Spinal cord (tissue), 10 donors: ENCODE results near the gene TUBB4A. TPM values are rescaled to one million over a fixed set of nuclear protein-coding genes. Genes with fewer than 3 reads are reported as not detected.
"Not testable (repeated sequence)": the region's sequence is repeated elsewhere in the genome, so short reads cannot be mapped to it uniquely, and the experiment has no call there.

Source experiments
- DNase-seq, 6 donors: peaks; one replicate each; pipeline versions ENCODE4 v3.0.0 to v3.0.0-alpha.2; 2013 to 2015; ENCODE audit warnings: low spot score in 6 of 6, low read depth in 4 of 6
- H3K27ac ChIP-seq: one replicate; pipeline ENCODE4 v1.5.1; 2013; ENCODE audit warnings: low read depth, low read length, control low read depth
- H3K27me3 ChIP-seq: one replicate; pipeline ENCODE4 v1.6.1; 2013; ENCODE audit warnings: low read length; ENCODE audit not compliant: control insufficient read depth, insufficient read depth
- H3K36me3 ChIP-seq: one replicate; pipeline ENCODE4 v1.6.1; 2013; ENCODE audit warnings: low read length; ENCODE audit not compliant: control insufficient read depth, insufficient read depth
- H3K4me1 ChIP-seq: one replicate; pipeline ENCODE4 v1.6.1; 2013; ENCODE audit warnings: low read length; ENCODE audit not compliant: control insufficient read depth, insufficient read depth
- H3K4me3 ChIP-seq: one replicate; pipeline ENCODE4 v1.5.1; 2013; ENCODE audit warnings: low read depth, low read length, control low read depth
- H3K9me3 ChIP-seq: one replicate; pipeline ENCODE4 v1.6.1; 2013; ENCODE audit warnings: low read length; ENCODE audit not compliant: control insufficient read depth, insufficient read depth
- WGBS: methylation state at CpG from one replicate; pipeline ENCODE4 v1.1.5; 2013; ENCODE audit warnings: missing lambda C conversion rate; ENCODE audit not compliant: insufficient coverage; 5-methylcytosine and 5-hydroxymethylcytosine counted together
- polyA plus RNA-seq, 2 donors: library from polyadenylated mRNA; unstranded; fragments of 120-200 nt; gene quantifications; one replicate each; pipeline ENCODE4 v1.2.1, GENCODE V29; 2013; ENCODE audit not compliant: insufficient read length in 2 of 2
- total RNA-seq, 2 donors: library from RNA; depleted of rRNA in 1 of 2; stranded (reverse); fragments of 120-200 nt in 1 of 2; fragments of >200 nt in 1 of 2; gene quantifications; one replicate each; pipeline versions ENCODE4 v1.2.3 to v1.2.4, GENCODE V29; 2013 to 2014
- donor health status: healthy.

TUBB4A gene
- total and polyA plus RNA-seq, 4 donors, result 42.2 to 644 (median 343) TPM

GRCh38 chr19:6514926-6515544 is 12.9 kb upstream of the TUBB4A start:
- H3K36me3 ChIP-seq, result no peaks in the 10 kb centered on the region
- peaks cover 22% of the 10 kb centered on the region for H3K4me1 ChIP-seq
- no peak for DNase-seq
- no peaks in the 10 kb centered on the region for H3K9me3 ChIP-seq
- H3K27ac ChIP-seq, result no peak overlapping the region
- 87% methylated on average over 13 of the region's 15 CpGs for WGBS
- no peaks in the 10 kb centered on the region for H3K27me3 ChIP-seq
- no peak overlapping the region for H3K4me3 ChIP-seq

GRCh38 chr19:6514089-6514488 is 12.0 kb upstream of the TUBB4A start:
- Histone ChIP-seq H3K27me3 (no peaks in the 10 kb centered on the region), H3K36me3 (no peaks in the 10 kb centered on the region), H3K9me3 (no peaks in the 10 kb centered on the region), H3K27ac (no peak overlapping the region), H3K4me1 (peaks cover 30% of the 10 kb centered on the region), H3K4me3 (no peak overlapping the region)
- 69% methylated on average over 6 of the region's 9 CpGs for WGBS
- no peak for DNase-seq

GRCh38 chr19:6510618-6511017 is 8.5 kb upstream of the TUBB4A start:
- H3K27ac ChIP-seq, result no peak overlapping the region
- no peak overlapping the region for H3K4me3 ChIP-seq
- WGBS, result 80% methylated on average over 6 of the region's 7 CpGs

GRCh38 chr19:6509118-6509971 is 7.2 kb upstream of the TUBB4A start:
- H3K9me3 ChIP-seq, result no peaks in the 10 kb centered on the region
- peak in 2 of 6 donors; percentile 20 to 79 for DNase-seq
- no peak overlapping the region for H3K4me3 ChIP-seq
- H3K4me1 ChIP-seq, result peaks cover 20% of the 10 kb centered on the region
- H3K27ac ChIP-seq, result peak overlapping the region; percentile 71
- H3K27me3 ChIP-seq, result no peaks in the 10 kb centered on the region
- no peaks in the 10 kb centered on the region for H3K36me3 ChIP-seq
- 57% methylated on average over 17 of the region's 20 CpGs for WGBS

More at GRCh38 chr19:6510618-6511017, 8.5 kb upstream of the TUBB4A start:
- no peak for DNase-seq
- Histone ChIP-seq H3K4me1 (peaks cover 20% of the 10 kb centered on the region), H3K36me3 (no peaks in the 10 kb centered on the region), H3K27me3 (no peaks in the 10 kb centered on the region), H3K9me3 (no peaks in the 10 kb centered on the region)

- not testable (repeated sequence) for H3K36me3 ChIP-seq, H3K4me3 ChIP-seq, H3K27me3 ChIP-seq, DNase-seq, H3K27ac ChIP-seq, H3K9me3 ChIP-seq
- 89% methylated on average over 7 of the region's 9 CpGs for WGBS
- H3K4me1 ChIP-seq, result peaks cover 20% of the 10 kb centered on the region
These were observed 6.1 kb upstream of the TUBB4A start for GRCh38 chr19:6508028-6508771.

- Histone ChIP-seq H3K4me3 (no peak overlapping the region), H3K36me3 (peaks cover 17% of the 10 kb centered on the region), H3K4me1 (peaks cover 24% of the 10 kb centered on the region), H3K27ac (no peak overlapping the region), H3K27me3 (no peaks in the 10 kb centered on the region), H3K9me3 (no peaks in the 10 kb centered on the region)
- 84% methylated on average over 6 of the region's 9 CpGs for WGBS
- DNase-seq, result no peak
These were observed 1.5 kb upstream of the TUBB4A start for GRCh38 chr19:6503407-6504201.

GRCh38 chr19:6500837-6501739 is 1.0 kb downstream of the TUBB4A start:
- Histone ChIP-seq H3K36me3 (peaks cover 29% of the 10 kb centered on the region), H3K4me3 (peak overlapping the region; percentile 47), H3K27me3 (no peaks in the 10 kb centered on the region), H3K4me1 (peaks cover 27% of the 10 kb centered on the region), H3K9me3 (no peaks in the 10 kb centered on the region), H3K27ac (no peak overlapping the region)
- no peak for DNase-seq
- WGBS, result 53% methylated on average over 20 of the region's 24 CpGs

DNA sequence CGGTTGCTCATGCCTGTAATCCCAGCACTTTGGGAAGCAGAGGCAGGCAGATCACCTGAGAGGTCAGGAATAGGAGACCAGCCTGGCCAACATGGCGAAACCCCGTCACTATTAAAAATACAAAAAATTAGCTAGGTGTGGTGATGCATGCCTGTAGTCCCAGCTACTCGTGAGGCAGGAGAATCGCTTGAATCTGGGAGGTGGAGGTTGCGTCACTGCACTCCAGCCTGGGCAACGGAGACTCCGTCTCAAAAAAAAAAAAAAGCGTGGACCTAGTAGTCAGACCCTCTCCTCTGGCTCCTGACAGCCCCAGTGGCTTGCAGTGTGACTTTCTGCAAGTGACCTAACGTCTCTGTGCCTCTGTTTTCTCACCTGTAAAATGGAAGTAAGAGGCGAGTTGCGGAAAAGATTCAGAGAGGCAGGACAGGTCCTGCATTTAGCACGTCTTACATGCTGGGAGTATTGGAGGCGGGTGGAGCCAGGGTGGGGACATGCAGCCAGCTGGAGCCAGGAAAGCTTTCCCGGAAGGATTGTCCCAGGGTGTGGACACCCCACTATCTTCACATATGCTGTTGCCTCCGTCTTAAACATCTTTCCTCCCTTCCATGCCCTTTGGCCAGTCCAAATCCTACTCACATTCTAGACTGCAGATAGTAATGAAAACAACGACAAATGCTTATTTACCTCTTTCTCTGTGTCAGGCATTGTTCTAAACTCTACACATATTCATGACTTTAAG is 2.9 kb downstream of the TUBB4A start:
- Histone ChIP-seq H3K4me1 (peaks cover 27% of the 10 kb centered on the region), H3K36me3 (peaks cover 48% of the 10 kb centered on the region), H3K27ac (no peak overlapping the region), H3K27me3 (no peaks in the 10 kb centered on the region), H3K9me3 (no peaks in the 10 kb centered on the region), H3K4me3 (no peak overlapping the region)
- no peak for DNase-seq
- 85% methylated on average over 12 of the region's 17 CpGs for WGBS
